Left lung (tissue), 10 donors: ENCODE results near the gene SLC25A21. TPM values are rescaled to one million over a fixed set of nuclear protein-coding genes. Genes with fewer than 3 reads are reported as not detected.

Experiments used
- ATAC-seq: fragments of 200-7000 bp; cut with Tn5 transposase; one replicate; pipeline ENCODE4 v1.9.1; 2020; ENCODE audit warnings: moderate library complexity
- DNase-seq, 4 donors: peaks; one replicate each; pipeline ENCODE4 v3.0.0-alpha.2; 2013 to 2020
- H3K27ac ChIP-seq, 2 donors: fragments of 200-600 bp; sonication (generic) in 1 of 2; one replicate each; pipeline versions ENCODE4 v1.5.0 to v1.8.0; 2020 to 2021
- H3K27me3 ChIP-seq, 2 donors: fragments of 200-600 bp; sonication (generic) in 1 of 2; one replicate each; pipeline versions ENCODE4 v1.5.0 to v1.8.0; 2020 to 2021
- H3K36me3 ChIP-seq, 2 donors: fragments of 200-600 bp; sonication (generic) in 1 of 2; one replicate each; pipeline versions ENCODE4 v1.5.0 to v1.8.0; 2020 to 2021
- H3K4me1 ChIP-seq, 2 donors: fragments of 200-600 bp; one replicate each; pipeline ENCODE4 v1.8.0; 2021
- H3K4me3 ChIP-seq, 2 donors: fragments of 200-600 bp; sonication (generic) in 1 of 2; one replicate each; pipeline versions ENCODE4 v1.5.0 to v1.8.0; 2020 to 2021; ENCODE audit warnings: mild to moderate bottlenecking in 1 of 2
- H3K9me3 ChIP-seq, 2 donors: fragments of 200-600 bp; sonication (generic) in 1 of 2; one replicate each; pipeline versions ENCODE4 v1.5.0 to v1.8.0; 2020 to 2021
- CTCF ChIP-seq, 2 donors: fragments of 200-600 bp; sonication (generic) in 1 of 2; IDR thresholded peaks; one replicate each; pipeline versions ENCODE4 v1.5.0 to v1.8.0; 2021; ENCODE audit warnings: antibody characterized with exemption in 2 of 2
- intact Hi-C, 2 donors: fragments of 100-400 bp; cut with DNase I; formaldehyde crosslinking; loops; one replicate each; pipeline versions ENCODE4 v1.11.2 to v1.14.2; 2022
- polyA plus RNA-seq, 6 donors: library from polyadenylated mRNA; unstranded; fragments of 120-200 nt; gene quantifications; one replicate each; pipeline ENCODE4 v1.2.1, GENCODE V29; 2013; ENCODE audit not compliant: insufficient read length in 6 of 6
- total RNA-seq, 2 donors: library from RNA; stranded (reverse); fragmentation: NEBNext Ultra II Directional; extraction: Animal tissue kit (Norgen Biotek cat#: 25700); gene quantifications; one replicate each; pipeline ENCODE4 v1.2.1, GENCODE V29; 2021
- donor health status: DM: no; HTN: yes; CAD: no.
- donor health status: DM: no; HTN: no; CAD: no.

Gene SLC25A21
- total and polyA plus RNA-seq, 8 donors: 0.47 to 3.7 (median 2.7) TPM

- no peak for TF ChIP-seq CTCF (IDR thresholded peaks at IDR 0.05)
- Histone ChIP-seq H3K9me3 (no peaks in the 10 kb centered on the region), H3K4me1 (no peaks in the 10 kb centered on the region), H3K36me3 (no peaks in the 10 kb centered on the region), H3K27ac (no peak overlapping the region), H3K27me3 (no peaks in the 10 kb centered on the region), H3K4me3 (no peak overlapping the region)
- ATAC-seq: no peak
- intact Hi-C loops: no loop called here
- DNase-seq: no peak
Measured at GRCh38 chr14:36938678-36939077, 233.7 kb downstream of the SLC25A21 start.

GRCh38 chr14:36935976-36936678 lies 236.3 kb downstream of the SLC25A21 start:
- ATAC-seq (no peak), DNase-seq (no peak)
- Histone ChIP-seq H3K36me3 (no peaks in the 10 kb centered on the region), H3K9me3 (no peaks in the 10 kb centered on the region), H3K4me3 (no peak overlapping the region), H3K4me1 (no peaks in the 10 kb centered on the region), H3K27ac (no peak overlapping the region), H3K27me3 (no peaks in the 10 kb centered on the region)
- no peak for TF ChIP-seq CTCF (IDR thresholded peaks at IDR 0.05)
- intact Hi-C loops: no loop called here

DNA sequence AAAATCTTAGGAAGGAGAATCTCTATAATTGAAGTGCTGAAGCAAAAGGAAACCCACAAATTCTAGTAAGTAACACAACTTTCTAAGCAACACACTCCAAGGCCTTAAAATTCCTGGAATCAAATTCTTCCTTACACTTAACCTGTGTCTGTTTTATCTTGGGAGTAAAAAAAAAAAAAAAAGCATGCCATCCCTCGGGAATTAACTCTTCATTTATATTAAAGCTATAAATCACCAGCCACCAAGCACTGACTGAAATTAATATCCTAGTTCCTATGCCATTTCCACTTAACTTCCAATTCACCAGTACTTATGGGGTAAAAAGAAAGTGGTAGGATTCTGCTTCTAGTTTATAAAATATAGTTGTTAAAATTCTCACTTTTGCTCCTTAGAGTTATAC lies 238.1 kb downstream of the SLC25A21 start:
- no peak for DNase-seq
- intact Hi-C loops: no loop called here
- H3K27ac ChIP-seq: no peak overlapping the region

DNA sequence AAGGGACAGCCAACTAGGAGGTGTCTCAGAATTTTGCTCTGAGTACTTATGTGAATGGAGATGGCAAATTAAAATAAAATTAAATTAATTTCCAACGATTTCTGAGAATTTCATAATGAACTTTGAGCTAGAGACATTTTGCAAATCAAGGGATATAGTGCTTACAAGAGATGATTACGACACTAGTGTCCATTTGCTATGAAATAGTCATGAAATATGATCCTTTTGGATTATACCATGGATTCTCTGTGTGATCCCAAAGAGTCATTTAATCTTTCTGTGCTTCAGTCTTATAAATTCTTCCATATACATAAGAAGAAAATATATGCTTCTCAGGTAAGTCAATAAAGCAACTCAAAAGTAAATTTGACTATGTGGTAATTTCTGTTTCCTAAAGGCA lies 240.6 kb downstream of the SLC25A21 start:
- intact Hi-C loops: no loop called here
- no peaks in the 10 kb centered on the region for H3K9me3 ChIP-seq
- DNase-seq (no peak), ATAC-seq (no peak)
- H3K27ac ChIP-seq: no peak overlapping the region
- no peak for TF ChIP-seq CTCF (IDR thresholded peaks at IDR 0.05)
- no peak overlapping the region for H3K4me3 ChIP-seq
- H3K27me3 ChIP-seq: no peaks in the 10 kb centered on the region
- H3K4me1 ChIP-seq: no peaks in the 10 kb centered on the region
- no peaks in the 10 kb centered on the region for H3K36me3 ChIP-seq

More for the DNA sequence above, 238.1 kb downstream of the SLC25A21 start:
- no peak for ATAC-seq
- no peak for TF ChIP-seq CTCF (IDR thresholded peaks at IDR 0.05)
- Histone ChIP-seq H3K36me3 (no peaks in the 10 kb centered on the region), H3K4me1 (no peaks in the 10 kb centered on the region), H3K27me3 (no peaks in the 10 kb centered on the region), H3K9me3 (no peaks in the 10 kb centered on the region), H3K4me3 (no peak overlapping the region)

DNA sequence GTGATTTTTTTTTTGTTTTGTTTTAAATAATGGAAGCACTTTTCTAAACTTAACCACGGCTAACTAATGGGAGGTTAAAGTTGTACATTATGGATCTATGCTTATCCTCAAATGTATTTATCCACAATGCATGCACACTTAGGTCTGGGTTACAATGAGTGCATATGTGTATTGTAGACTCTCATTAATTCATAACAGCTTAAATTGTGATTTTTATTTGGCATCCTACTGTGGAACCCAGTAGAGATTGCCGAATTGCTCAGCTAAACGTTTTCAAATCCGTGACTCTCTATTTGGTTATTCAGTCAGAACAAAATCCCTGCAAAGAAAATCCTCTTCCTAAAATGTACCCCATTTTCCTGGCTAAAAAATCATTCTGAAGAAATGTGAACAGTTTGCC lies 244.0 kb downstream of the SLC25A21 start:
- Histone ChIP-seq H3K9me3 (no peaks in the 10 kb centered on the region), H3K27me3 (no peaks in the 10 kb centered on the region), H3K36me3 (no peaks in the 10 kb centered on the region), H3K4me3 (no peak overlapping the region), H3K27ac (no peak overlapping the region), H3K4me1 (no peaks in the 10 kb centered on the region)
- intact Hi-C loops: no loop called here
- no peak for DNase-seq
- no peak for ATAC-seq
- no peak for TF ChIP-seq CTCF (IDR thresholded peaks at IDR 0.05)
